Activated B cell treated with CpG ODN at 0.5 μM for 24 hours (primary cell): ENCODE data around the gene UBA3. TPM values are rescaled to one million over a fixed set of nuclear protein-coding genes. Genes with fewer than 3 reads are reported as not detected.
A peak's percentile ranks its signal among the peaks of the same experiment; 100 is the strongest.

Experiments
- ATAC-seq: fragments of 200-7000 bp; cut with Tn5 transposase; one replicate; pipeline ENCODE4 v1.10.0; 2021; ENCODE audit warnings: low read depth, mild to moderate bottlenecking, moderate library complexity
- CTCF ChIA-PET: fragments of 350-600 bp; sonication (Branson Sonifier 250); formaldehyde crosslinking; loops from one replicate; lab custom pipeline; 2021; ENCODE audit warnings: antibody characterized with exemption; lab: Charles Lee
- POLR2A ChIA-PET: fragments of 350-600 bp; sonication (Branson Sonifier 250); formaldehyde crosslinking; loops from one replicate; lab custom pipeline; 2021; ENCODE audit warnings: antibody characterized with exemption; lab: Charles Lee
- DNase-seq: peaks from one replicate; pipeline ENCODE4 v3.0.0; 2022
- H3K27ac Mint-ChIP-seq: one replicate; pipeline ENCODE4 v1.8.0; 2020; ENCODE audit warnings: mixed read lengths
- H3K27me3 Mint-ChIP-seq: one replicate; pipeline ENCODE4 v1.8.0; 2021; ENCODE audit warnings: mixed read lengths
- H3K36me3 Mint-ChIP-seq: one replicate; pipeline ENCODE4 v1.8.0; 2021; ENCODE audit warnings: low read depth, mixed read lengths
- H3K4me1 Mint-ChIP-seq: one replicate; pipeline ENCODE4 v1.8.0; 2021; ENCODE audit warnings: mixed read lengths
- H3K4me3 Mint-ChIP-seq: one replicate; pipeline ENCODE4 v1.8.0; 2020; ENCODE audit warnings: mild to moderate bottlenecking, mixed read lengths
- H3K9me3 Mint-ChIP-seq: one replicate; pipeline ENCODE4 v1.8.0; 2020; ENCODE audit warnings: mixed read lengths
- intact Hi-C: fragments of 100-400 bp; cut with micrococcal nuclease; formaldehyde crosslinking; loops from one replicate; pipeline ENCODE4 v1.15.1; 2024
- total RNA-seq: library from RNA; stranded (reverse); gene quantifications from 2 replicates; pipeline ENCODE4 v1.2.3, GENCODE V29; 2022
- TF ChIP-seq, protein P1 (sequence below): fragments of 200-600 bp; IDR thresholded peaks from one replicate; pipeline ENCODE4 v1.8.0; 2022; ENCODE audit warnings: antibody characterized with exemption, mild to moderate bottlenecking

UBA3 gene
- 86.6 and 91.9 TPM in 2 replicates for total RNA-seq

DNA sequence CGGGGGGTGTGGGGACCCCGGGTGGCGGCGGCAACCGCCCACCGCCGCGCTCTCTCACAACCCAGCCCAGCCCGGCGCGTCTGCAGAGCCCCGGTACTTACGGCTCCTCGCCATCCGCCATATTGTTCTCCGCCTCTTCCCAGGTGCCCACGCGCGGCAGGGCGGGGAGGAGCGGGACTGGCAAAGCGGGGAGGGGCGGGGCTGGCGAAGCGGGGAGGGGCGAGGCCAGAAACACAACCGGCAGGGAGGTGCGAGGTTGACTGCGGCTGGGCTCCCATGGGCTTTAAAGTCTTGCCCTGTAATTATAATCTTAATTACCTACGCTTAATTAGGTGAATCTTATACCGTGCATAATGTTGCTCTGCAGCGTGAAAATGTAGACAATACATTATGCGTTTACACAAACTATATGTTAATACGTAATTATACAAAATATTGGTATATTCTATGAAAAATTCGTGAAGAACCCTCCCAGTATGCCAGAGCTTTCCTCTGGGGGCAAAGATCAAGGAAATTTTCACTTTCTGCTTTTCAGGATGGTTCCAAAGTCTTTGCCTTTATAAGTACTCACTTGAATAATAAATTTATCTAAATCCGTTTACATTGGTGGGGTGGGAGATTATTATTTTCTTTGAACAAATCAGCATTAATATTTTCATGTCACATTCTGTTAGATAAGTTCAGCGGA, at the start of gene UBA3:
Gene UBA3, minus strand, starts transcription at position 133 of the 688 bp plus-strand sequence. Its CDS starts 12 bp downstream, at position 121.
- ChIA-PET POLR2A (interaction anchor here (0.6 to 8.9 kb wide), 7 partner anchors 13 to 1430 kb away, joined by 3 to 109 read pairs (median 4); partner anchors contain the start of gene TMF1), CTCF (no interaction called here)
- Mint-ChIP-seq H3K4me3 (peak within 1 kb of the TSS; percentile 83), H3K9me3 (no peaks in the 10 kb centered on the region), H3K27ac (peak within 1 kb of the TSS; percentile 95), H3K36me3 (peaks cover 24% of the 10 kb centered on the region), H3K4me1 (peaks cover 70% of the 10 kb centered on the region), H3K27me3 (no peaks in the 10 kb centered on the region)
- peak; percentile 76 for DNase-seq
- TF ChIP-seq, protein P1, sequence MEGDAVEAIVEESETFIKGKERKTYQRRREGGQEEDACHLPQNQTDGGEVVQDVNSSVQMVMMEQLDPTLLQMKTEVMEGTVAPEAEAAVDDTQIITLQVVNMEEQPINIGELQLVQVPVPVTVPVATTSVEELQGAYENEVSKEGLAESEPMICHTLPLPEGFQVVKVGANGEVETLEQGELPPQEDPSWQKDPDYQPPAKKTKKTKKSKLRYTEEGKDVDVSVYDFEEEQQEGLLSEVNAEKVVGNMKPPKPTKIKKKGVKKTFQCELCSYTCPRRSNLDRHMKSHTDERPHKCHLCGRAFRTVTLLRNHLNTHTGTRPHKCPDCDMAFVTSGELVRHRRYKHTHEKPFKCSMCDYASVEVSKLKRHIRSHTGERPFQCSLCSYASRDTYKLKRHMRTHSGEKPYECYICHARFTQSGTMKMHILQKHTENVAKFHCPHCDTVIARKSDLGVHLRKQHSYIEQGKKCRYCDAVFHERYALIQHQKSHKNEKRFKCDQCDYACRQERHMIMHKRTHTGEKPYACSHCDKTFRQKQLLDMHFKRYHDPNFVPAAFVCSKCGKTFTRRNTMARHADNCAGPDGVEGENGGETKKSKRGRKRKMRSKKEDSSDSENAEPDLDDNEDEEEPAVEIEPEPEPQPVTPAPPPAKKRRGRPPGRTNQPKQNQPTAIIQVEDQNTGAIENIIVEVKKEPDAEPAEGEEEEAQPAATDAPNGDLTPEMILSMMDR, result no peak
- intact Hi-C loops, result loop anchor here (1.0 to 10.0 kb wide), 5 partner anchors 11 to 2004 kb away; partner anchors contain the start of gene TMF1
- ATAC-seq, result peak; percentile 69

DNA sequence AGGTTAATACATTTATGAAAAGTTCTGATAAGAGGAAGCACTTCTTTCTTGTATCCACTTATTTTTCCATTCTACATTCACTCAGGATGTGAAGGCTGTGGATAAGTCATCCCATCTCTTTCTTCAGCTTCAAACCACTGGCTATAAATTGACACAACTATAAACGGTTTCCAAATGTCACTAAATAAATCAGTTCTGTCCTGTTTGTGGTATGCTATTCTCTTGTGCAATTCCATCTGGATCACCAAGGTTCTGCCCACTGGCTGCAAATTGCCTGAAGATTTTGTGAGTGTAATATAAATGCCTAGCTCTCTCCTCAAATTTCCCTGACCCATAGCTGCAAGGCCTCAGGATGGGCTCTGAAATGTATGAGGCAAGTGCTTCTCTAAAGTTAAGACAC, 49.4 kb upstream of the UBA3 start:
- no peak overlapping the region for H3K27ac Mint-ChIP-seq
- ChIA-PET CTCF (no interaction called here), POLR2A (no interaction called here)
- H3K9me3 Mint-ChIP-seq, result no peaks in the 10 kb centered on the region
- DNase-seq, result no peak
- TF ChIP-seq, protein P1, result no peak
- intact Hi-C loops, result no loop called here
- no peak for ATAC-seq
- H3K4me1 Mint-ChIP-seq, result no peaks in the 10 kb centered on the region
- H3K4me3 Mint-ChIP-seq, result no peak overlapping the region
- no peaks in the 10 kb centered on the region for H3K36me3 Mint-ChIP-seq
- H3K27me3 Mint-ChIP-seq, result peaks cover 9% of the 10 kb centered on the region

DNA sequence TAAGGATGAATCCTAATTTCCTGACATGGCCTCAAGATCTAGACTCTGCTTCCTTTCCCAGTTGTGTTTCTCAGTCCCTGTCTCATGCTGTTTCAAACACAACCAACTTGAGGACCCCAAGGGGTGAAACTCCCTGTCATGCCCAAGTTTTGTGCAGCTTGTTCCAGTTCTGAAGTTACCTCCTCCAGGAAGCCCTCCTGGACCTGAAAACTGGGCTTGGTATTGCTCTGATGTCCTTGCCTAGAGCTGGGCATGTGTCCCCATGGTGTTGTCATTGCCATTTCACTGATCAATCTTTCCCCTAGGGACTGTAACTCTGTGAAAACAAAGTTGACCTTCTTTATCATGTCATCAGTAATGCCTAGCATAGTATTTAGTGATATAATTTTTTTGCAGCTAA, 48.3 kb upstream of the UBA3 start:
- ATAC-seq, result no peak
- no peak for DNase-seq
- TF ChIP-seq, protein P1, result no peak
- Mint-ChIP-seq H3K36me3 (no peaks in the 10 kb centered on the region), H3K4me3 (no peak overlapping the region), H3K4me1 (no peaks in the 10 kb centered on the region), H3K27me3 (peaks cover 9% of the 10 kb centered on the region), H3K9me3 (no peaks in the 10 kb centered on the region), H3K27ac (no peak overlapping the region)
- intact Hi-C loops, result no loop called here
- POLR2A ChIA-PET, result no interaction called here
- CTCF ChIA-PET, result no interaction called here

DNA sequence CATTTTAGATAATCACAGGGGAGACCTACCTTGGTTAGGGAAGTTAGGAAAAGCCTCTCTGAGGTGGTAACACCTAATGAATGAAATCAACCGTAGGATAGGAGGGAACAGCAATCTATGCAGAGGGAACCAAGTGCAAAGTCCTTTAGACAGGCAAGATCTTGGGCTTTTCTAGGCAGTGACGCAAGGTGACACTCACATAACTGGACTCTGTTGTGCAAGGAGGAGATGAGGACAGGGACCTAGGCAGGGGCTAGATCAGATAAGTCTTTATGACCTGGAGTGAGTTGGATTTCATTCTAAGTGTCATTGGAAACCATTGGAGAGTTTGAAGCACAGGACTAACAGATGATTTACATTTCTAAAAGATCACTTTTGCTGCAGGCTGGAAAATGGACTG, 46.8 kb upstream of the UBA3 start:
- H3K4me1 Mint-ChIP-seq, result no peaks in the 10 kb centered on the region
- intact Hi-C loops, result no loop called here
- H3K36me3 Mint-ChIP-seq, result no peaks in the 10 kb centered on the region
- TF ChIP-seq, protein P1, result no peak
- CTCF ChIA-PET, result no interaction called here
- no peak overlapping the region for H3K4me3 Mint-ChIP-seq
- no peaks in the 10 kb centered on the region for H3K9me3 Mint-ChIP-seq
- ATAC-seq, result no peak
- POLR2A ChIA-PET, result no interaction called here
- no peak for DNase-seq
- peaks cover 5% of the 10 kb centered on the region for H3K27me3 Mint-ChIP-seq
- no peak overlapping the region for H3K27ac Mint-ChIP-seq

DNA sequence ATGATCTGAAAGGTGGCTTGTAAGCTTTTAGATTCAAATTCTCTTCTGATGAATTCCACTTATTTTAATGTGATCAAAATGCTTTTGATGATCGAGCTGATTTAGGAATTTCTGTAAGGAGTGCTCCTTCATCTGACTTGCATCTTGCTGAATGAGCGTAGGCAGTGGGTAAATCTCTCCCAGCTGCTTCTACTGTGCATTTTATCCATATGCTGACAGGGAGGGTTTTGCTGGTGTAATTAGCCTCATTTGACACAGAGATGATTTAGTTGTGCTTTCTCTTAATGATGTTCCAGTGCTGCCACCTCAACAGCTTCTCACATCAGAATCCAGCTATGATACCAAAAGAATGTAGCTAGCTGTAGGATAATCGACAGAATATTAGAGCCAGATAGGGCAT, 46.1 kb upstream of the UBA3 start:
- Mint-ChIP-seq H3K4me3 (no peak overlapping the region), H3K27me3 (peaks cover 3% of the 10 kb centered on the region), H3K36me3 (no peaks in the 10 kb centered on the region), H3K9me3 (no peaks in the 10 kb centered on the region), H3K4me1 (no peaks in the 10 kb centered on the region), H3K27ac (no peak overlapping the region)
- TF ChIP-seq, protein P1, result no peak
- CTCF ChIA-PET, result no interaction called here
- POLR2A ChIA-PET, result no interaction called here
- no peak for ATAC-seq
- intact Hi-C loops, result no loop called here
- DNase-seq, result no peak
